ENCODE measurements around the gene GMPPB.

DNA sequence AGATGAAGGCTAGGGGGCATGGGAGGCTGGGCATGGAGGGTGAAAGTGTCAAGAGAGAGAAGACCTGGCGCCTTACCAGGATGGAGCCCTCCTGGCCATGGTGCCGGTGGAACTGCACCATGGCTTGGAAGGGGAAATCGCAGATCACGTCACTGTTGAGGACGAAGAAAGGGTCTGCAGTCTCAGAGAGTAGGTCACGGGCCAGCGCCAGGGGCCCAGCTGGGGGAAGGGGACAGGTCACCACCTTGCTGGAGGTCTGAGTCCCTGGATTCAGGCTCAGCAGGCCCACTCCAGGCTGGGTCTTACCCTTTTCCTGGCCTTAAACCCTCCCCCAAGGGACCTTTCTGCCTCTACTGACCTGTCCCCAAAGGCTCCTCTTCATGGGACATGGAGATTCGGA, 855 bp downstream of the GMPPB start:
- TF ChIP-seq, protein P1, sequence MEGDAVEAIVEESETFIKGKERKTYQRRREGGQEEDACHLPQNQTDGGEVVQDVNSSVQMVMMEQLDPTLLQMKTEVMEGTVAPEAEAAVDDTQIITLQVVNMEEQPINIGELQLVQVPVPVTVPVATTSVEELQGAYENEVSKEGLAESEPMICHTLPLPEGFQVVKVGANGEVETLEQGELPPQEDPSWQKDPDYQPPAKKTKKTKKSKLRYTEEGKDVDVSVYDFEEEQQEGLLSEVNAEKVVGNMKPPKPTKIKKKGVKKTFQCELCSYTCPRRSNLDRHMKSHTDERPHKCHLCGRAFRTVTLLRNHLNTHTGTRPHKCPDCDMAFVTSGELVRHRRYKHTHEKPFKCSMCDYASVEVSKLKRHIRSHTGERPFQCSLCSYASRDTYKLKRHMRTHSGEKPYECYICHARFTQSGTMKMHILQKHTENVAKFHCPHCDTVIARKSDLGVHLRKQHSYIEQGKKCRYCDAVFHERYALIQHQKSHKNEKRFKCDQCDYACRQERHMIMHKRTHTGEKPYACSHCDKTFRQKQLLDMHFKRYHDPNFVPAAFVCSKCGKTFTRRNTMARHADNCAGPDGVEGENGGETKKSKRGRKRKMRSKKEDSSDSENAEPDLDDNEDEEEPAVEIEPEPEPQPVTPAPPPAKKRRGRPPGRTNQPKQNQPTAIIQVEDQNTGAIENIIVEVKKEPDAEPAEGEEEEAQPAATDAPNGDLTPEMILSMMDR (IDR thresholded peaks at IDR 0.05; ENCODE audit: low read depth, low read length, poor library complexity, severe bottlenecking): no peak
- no peak for TF ChIP-seq EZH2phosphoT487 (IDR thresholded peaks at IDR 0.05; ENCODE audit: borderline replicate concordance, low read length)
